ENCODE data around the gene TRMT2A. TPM values are rescaled to one million over a fixed set of nuclear protein-coding genes. Genes with fewer than 3 reads are reported as not detected.

The TRMT2A gene
- total RNA-seq, 1 experiment from 2014 or later = 66.7 TPM

DNA sequence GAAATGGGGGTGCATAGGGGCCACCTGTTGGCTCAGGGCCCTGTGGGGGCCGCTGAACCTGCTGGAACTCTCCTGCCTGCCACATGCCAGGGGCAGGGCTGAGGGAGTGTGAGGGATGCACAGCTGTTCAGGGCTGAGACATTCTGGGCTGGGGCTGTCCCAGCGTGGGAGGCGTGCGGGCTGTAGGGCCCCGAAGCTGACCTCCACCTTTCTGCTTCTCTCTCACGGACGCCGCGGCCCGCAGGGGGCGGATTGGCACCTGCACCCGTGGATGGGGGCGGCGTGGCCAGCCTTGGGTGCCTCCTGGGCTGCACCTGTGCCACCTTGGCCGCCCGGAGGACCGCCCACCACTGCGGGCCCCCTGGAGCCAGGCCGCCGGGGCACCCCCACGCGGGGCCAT, 29.8 kb upstream of the TRMT2A start:
- DNase-seq (ENCODE audit: low read depth, low spot score) (no peak), ATAC-seq (no peak)
- in situ Hi-C loops (cut with HindIII; ENCODE audit: low pct_unique_long_range_greater_than_20kb, low sequenced_read_pairs) = no loop called here
- ChIA-PET CTCF (no interaction called here), POLR2A (no interaction called here)
- Histone ChIP-seq H3K9me3 (ENCODE audit: control insufficient read depth, insufficient read depth, low read depth, low read length) (no peaks in the 10 kb centered on the region), H3K27ac (ENCODE audit: low read length) (no peak overlapping the region), H3K4me3 (ENCODE audit: low read depth in 2 of 2, low read length in 2 of 2) (no peak overlapping the region), H3K27me3 (ENCODE audit: control insufficient read depth, insufficient read depth, low read length) (no peaks in the 10 kb centered on the region), H3K4me1 (ENCODE audit: control insufficient read depth, insufficient read depth, low read length) (no peaks in the 10 kb centered on the region), H3K36me3 (ENCODE audit: control insufficient read depth, insufficient read depth, low read length) (no peaks in the 10 kb centered on the region)
- no peak for TF ChIP-seq POLR2AphosphoS5 (IDR thresholded peaks at IDR 0.05; ENCODE audit: low read depth, low read length)
- TF ChIP-seq, protein P1, sequence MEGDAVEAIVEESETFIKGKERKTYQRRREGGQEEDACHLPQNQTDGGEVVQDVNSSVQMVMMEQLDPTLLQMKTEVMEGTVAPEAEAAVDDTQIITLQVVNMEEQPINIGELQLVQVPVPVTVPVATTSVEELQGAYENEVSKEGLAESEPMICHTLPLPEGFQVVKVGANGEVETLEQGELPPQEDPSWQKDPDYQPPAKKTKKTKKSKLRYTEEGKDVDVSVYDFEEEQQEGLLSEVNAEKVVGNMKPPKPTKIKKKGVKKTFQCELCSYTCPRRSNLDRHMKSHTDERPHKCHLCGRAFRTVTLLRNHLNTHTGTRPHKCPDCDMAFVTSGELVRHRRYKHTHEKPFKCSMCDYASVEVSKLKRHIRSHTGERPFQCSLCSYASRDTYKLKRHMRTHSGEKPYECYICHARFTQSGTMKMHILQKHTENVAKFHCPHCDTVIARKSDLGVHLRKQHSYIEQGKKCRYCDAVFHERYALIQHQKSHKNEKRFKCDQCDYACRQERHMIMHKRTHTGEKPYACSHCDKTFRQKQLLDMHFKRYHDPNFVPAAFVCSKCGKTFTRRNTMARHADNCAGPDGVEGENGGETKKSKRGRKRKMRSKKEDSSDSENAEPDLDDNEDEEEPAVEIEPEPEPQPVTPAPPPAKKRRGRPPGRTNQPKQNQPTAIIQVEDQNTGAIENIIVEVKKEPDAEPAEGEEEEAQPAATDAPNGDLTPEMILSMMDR (IDR thresholded peaks at IDR 0.05) = no peak
- no peak for TF ChIP-seq TCF7L2 (IDR thresholded peaks at IDR 0.05; ENCODE audit: low read depth, low read length)
- TF ChIP-seq, protein P2, sequence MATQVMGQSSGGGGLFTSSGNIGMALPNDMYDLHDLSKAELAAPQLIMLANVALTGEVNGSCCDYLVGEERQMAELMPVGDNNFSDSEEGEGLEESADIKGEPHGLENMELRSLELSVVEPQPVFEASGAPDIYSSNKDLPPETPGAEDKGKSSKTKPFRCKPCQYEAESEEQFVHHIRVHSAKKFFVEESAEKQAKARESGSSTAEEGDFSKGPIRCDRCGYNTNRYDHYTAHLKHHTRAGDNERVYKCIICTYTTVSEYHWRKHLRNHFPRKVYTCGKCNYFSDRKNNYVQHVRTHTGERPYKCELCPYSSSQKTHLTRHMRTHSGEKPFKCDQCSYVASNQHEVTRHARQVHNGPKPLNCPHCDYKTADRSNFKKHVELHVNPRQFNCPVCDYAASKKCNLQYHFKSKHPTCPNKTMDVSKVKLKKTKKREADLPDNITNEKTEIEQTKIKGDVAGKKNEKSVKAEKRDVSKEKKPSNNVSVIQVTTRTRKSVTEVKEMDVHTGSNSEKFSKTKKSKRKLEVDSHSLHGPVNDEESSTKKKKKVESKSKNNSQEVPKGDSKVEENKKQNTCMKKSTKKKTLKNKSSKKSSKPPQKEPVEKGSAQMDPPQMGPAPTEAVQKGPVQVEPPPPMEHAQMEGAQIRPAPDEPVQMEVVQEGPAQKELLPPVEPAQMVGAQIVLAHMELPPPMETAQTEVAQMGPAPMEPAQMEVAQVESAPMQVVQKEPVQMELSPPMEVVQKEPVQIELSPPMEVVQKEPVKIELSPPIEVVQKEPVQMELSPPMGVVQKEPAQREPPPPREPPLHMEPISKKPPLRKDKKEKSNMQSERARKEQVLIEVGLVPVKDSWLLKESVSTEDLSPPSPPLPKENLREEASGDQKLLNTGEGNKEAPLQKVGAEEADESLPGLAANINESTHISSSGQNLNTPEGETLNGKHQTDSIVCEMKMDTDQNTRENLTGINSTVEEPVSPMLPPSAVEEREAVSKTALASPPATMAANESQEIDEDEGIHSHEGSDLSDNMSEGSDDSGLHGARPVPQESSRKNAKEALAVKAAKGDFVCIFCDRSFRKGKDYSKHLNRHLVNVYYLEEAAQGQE (IDR thresholded peaks at IDR 0.05; ENCODE audit: insufficient read depth in 1 of 2, low read depth in 2 of 2, low read length in 1 of 2) = no peak
- TF ChIP-seq SIN3A (IDR thresholded peaks at IDR 0.05; ENCODE audit: borderline replicate concordance, insufficient read depth, low read depth, low read length) = no peak
- no TSS peak for BruUV-seq (replicated peaks)
- intact Hi-C loops (cut with micrococcal nuclease; ENCODE audit: unreplicated experiment) = no loop called here

DNA sequence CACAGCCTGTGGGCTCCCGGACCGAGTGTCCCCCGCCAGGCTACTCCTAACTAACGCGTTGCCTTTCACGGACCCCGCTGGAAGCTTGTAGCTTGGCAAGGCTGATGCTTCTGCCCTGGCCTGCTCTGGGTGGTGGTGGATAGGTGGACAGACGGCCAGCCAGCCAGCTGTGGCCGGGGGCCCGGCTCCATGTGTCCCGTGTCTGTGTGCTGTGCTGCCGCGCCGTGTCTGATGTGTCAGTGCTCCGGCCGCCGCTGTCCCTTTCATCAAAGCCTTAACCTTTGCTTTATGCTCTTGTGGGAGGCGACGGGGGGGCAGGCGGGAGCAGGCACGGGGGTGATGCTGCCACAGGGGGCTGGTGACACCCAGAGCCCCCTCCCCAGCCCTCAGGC, 28.8 kb upstream of the TRMT2A start:
- no peaks in the 10 kb centered on the region for H3K27me3 ChIP-seq (ENCODE audit: control insufficient read depth, insufficient read depth, low read length)
- in situ Hi-C loops (cut with HindIII; ENCODE audit: low pct_unique_long_range_greater_than_20kb, low sequenced_read_pairs) (no loop called here), intact Hi-C loops (cut with micrococcal nuclease; ENCODE audit: unreplicated experiment) (no loop called here)
- CTCF ChIA-PET = no interaction called here
- H3K4me1 ChIP-seq (ENCODE audit: control insufficient read depth, insufficient read depth, low read length) = no peaks in the 10 kb centered on the region
- H3K9me3 ChIP-seq (ENCODE audit: control insufficient read depth, insufficient read depth, low read depth, low read length) = no peaks in the 10 kb centered on the region
- TF ChIP-seq, protein P2 (IDR thresholded peaks at IDR 0.05; ENCODE audit: insufficient read depth in 1 of 2, low read depth in 2 of 2, low read length in 1 of 2) = no peak
- TF ChIP-seq, protein P1 (IDR thresholded peaks at IDR 0.05) = no peak
- TF ChIP-seq POLR2AphosphoS5 (IDR thresholded peaks at IDR 0.05; ENCODE audit: low read depth, low read length) (no peak), TCF7L2 (IDR thresholded peaks at IDR 0.05; ENCODE audit: low read depth, low read length) (no peak), SIN3A (IDR thresholded peaks at IDR 0.05; ENCODE audit: borderline replicate concordance, insufficient read depth, low read depth, low read length) (no peak)
- H3K27ac ChIP-seq (ENCODE audit: low read length) = no peak overlapping the region
- no peak for DNase-seq (ENCODE audit: low read depth, low spot score)
- no peak for ATAC-seq
- no TSS peak for BruUV-seq (replicated peaks)
- no peaks in the 10 kb centered on the region for H3K36me3 ChIP-seq (ENCODE audit: control insufficient read depth, insufficient read depth, low read length)
- H3K4me3 ChIP-seq (ENCODE audit: low read depth in 2 of 2, low read length in 2 of 2) = no peak overlapping the region
- POLR2A ChIA-PET = no interaction called here

Measured in Panc1 (cell line).